PC-3 (cell line): ENCODE measurements around the gene MZB1.

ENCODE experiments used
- CTCF ChIP-seq: fragments of 300-600 bp; sonication (generic); conservative IDR thresholded peaks from 2 replicates; pipeline ENCODE4 v1.5.1; 2017; ENCODE audit warnings: antibody characterized with exemption, low read depth, mild to moderate bottlenecking, low read length
- EZH2 ChIP-seq: fragments of 300-600 bp; sonication (generic); IDR thresholded peaks from one replicate; pipeline ENCODE4 v1.6.1; 2017; ENCODE audit warnings: antibody characterized with exemption, mild to moderate bottlenecking, low read length; ENCODE audit not compliant: unreplicated experiment
- EZH2phosphoT487 ChIP-seq: fragments of 300-600 bp; sonication (generic); IDR thresholded peaks from 2 replicates; pipeline ENCODE4 v1.6.1; 2018; ENCODE audit warnings: mild to moderate bottlenecking, antibody characterized with exemption, low read length, borderline replicate concordance

- TF ChIP-seq CTCF: no peak
- TF ChIP-seq EZH2: no peak
- no peak for TF ChIP-seq EZH2phosphoT487
Measured at GRCh38 chr5:139383993-139384590, 5.6 kb downstream of the MZB1 start.
